Large intestine (tissue), 3 donors: ENCODE measurements around the gene PSMB10. TPM values are rescaled to one million over a fixed set of nuclear protein-coding genes. Genes with fewer than 3 reads are reported as not detected.

Experiments
- DNase-seq, 2 donors: peaks; one replicate each; pipeline versions ENCODE4 v3.0.0 to v3.0.0-alpha.2; 2013
- H3K27ac ChIP-seq: one replicate; pipeline ENCODE4 v1.5.1; 2013; ENCODE audit warnings: low read length
- H3K27me3 ChIP-seq: 2 replicates; pipeline ENCODE4 v1.6.1; 2013; ENCODE audit warnings: low read length; ENCODE audit not compliant: control insufficient read depth, insufficient read depth
- H3K36me3 ChIP-seq: 2 replicates; pipeline ENCODE4 v1.6.1; 2013; ENCODE audit warnings: low read length; ENCODE audit not compliant: control insufficient read depth, insufficient read depth
- H3K4me1 ChIP-seq: one replicate; pipeline ENCODE4 v1.6.1; 2013; ENCODE audit warnings: low read length; ENCODE audit not compliant: control insufficient read depth, insufficient read depth
- H3K4me3 ChIP-seq: one replicate; pipeline ENCODE4 v1.5.1; 2013; ENCODE audit warnings: low read length
- H3K9me3 ChIP-seq: one replicate; pipeline ENCODE4 v1.6.1; 2013; ENCODE audit warnings: mild to moderate bottlenecking, low read depth, low read length, moderate library complexity; ENCODE audit not compliant: control insufficient read depth
- WGBS: methylation state at CpG from one replicate; pipeline ENCODE4 v1.1.5; 2013; ENCODE audit warnings: low lambda C conversion rate; ENCODE audit not compliant: insufficient coverage; 5-methylcytosine and 5-hydroxymethylcytosine counted together
- polyA plus RNA-seq: library from polyadenylated mRNA; unstranded; fragments of 120-200 nt; gene quantifications from one replicate; pipeline ENCODE4 v1.2.1, GENCODE V29; 2013

Gene PSMB10
- polyA plus RNA-seq, 1 donor = 99.2 TPM

DNA sequence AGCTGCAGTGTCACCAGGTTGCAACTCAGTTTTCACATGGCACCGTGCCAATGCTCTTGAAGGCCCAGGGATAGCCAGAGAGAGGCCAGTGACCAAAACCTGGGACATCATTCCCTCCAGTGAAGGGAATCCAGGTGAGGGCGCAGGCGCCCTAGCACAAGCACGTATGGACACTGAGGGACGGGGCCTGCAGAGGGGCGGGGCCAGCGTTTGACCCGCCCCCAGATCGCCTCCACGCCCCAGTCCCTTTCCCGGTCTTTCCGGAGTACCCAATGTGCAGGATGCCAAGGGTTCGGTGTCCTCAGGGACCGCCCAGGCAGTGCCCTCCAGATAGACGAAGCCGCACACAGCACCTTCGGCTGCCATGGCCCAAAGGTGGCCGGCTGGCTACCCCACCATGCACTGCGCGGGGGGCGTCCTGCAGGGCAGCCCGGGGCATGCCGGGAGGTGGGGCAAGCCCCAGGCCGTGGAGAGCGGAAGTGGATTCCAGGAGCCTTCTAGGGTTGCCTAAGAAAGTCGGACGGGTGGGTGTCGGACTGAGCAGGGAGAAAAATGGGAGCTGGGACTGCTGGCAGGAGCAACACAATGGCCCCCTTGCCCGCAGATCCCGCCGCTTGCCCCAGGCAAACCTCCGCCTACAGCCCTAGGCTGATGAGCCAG is 27.1 kb upstream of the PSMB10 start:
- no peak overlapping the region for H3K27ac ChIP-seq
- H3K4me1 ChIP-seq = peaks cover 9% of the 10 kb centered on the region
- peak overlapping the region; percentile 37 for H3K4me3 ChIP-seq
- DNase-seq = peak; percentile 41 to 75
- WGBS = no CpG with 5 or more reads among the region's 32 CpGs
- H3K9me3 ChIP-seq = no peaks in the 10 kb centered on the region
- H3K36me3 ChIP-seq = peaks cover 40% of the 10 kb centered on the region
- no peaks in the 10 kb centered on the region for H3K27me3 ChIP-seq

DNA sequence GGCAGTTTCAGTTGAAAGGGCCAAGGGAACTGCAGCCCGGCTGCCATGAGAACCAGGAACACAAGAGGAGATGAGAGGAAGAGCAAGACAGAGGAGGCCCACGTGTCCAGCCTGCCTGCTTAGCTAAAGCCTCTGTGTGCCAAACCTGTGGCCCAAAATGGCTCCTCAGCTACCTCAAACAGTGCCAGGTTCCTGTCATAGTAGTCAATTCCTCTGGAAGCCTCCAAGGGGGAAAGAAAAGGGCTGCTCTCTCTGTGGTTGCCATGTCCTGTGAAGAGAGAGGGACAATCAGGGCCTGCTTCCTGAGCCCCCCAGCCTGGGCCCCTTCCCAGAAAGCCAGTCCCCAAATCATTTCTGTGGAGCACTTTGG is 26.6 kb upstream of the PSMB10 start:
- H3K4me1 ChIP-seq = peaks cover 9% of the 10 kb centered on the region
- no peak for DNase-seq
- H3K27me3 ChIP-seq = no peaks in the 10 kb centered on the region
- WGBS = no CpG with 5 or more reads among the region's 2 CpGs
- no peaks in the 10 kb centered on the region for H3K9me3 ChIP-seq
- H3K27ac ChIP-seq = no peak overlapping the region
- peak overlapping the region; percentile 37 for H3K4me3 ChIP-seq
- H3K36me3 ChIP-seq = peaks cover 45% of the 10 kb centered on the region

DNA sequence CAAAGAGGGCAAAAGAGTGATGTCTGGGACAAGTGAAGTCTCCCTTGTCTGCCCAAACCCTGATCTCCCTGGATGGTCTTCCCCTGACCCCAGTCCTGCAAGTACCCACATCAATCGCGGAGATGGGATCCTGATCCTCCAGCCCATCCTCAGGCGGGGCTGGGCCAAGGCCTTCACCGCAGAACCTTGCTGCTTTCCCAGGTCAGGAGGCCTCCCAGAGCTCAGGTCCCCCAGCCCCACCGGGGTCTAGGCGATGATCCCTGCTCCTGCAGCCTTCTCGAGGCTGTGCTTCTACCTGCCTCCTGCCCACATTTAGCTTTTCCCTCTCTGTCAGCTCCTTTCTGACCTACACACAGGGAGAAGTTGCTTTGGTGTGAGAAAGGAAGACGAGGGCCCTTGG is 25.5 kb upstream of the PSMB10 start:
- Histone ChIP-seq H3K27ac (no peak overlapping the region), H3K4me1 (peaks cover 9% of the 10 kb centered on the region), H3K36me3 (peaks cover 55% of the 10 kb centered on the region), H3K27me3 (no peaks in the 10 kb centered on the region), H3K4me3 (no peak overlapping the region), H3K9me3 (no peaks in the 10 kb centered on the region)
- WGBS = no CpG with 5 or more reads among the region's 8 CpGs
- no peak for DNase-seq

DNA sequence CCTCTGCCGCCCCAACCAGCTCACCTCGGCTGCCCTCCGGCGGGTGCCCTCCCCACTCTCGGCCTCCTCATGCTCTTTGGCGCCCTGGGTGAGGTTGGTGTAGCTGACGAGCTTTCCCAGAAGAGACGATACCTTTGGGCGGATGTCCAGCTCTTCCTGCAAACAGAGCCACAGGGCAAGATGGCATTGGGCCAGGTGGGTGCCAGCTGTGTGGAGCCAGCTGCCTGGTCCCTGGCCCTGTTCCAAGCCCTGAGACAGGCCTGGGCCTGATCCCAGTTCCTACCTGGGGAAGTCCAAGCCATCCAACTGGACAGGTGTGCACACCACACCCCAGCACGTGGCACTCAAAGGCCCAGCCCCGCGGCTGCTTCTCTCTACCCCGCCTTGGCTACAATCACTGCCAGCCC is 24.9 kb upstream of the PSMB10 start:
- no CpG with 5 or more reads among the region's 13 CpGs for WGBS
- no peak overlapping the region for H3K4me3 ChIP-seq
- H3K27ac ChIP-seq = no peak overlapping the region
- peaks cover 4% of the 10 kb centered on the region for H3K4me1 ChIP-seq
- H3K36me3 ChIP-seq = peaks cover 55% of the 10 kb centered on the region
- H3K9me3 ChIP-seq = no peaks in the 10 kb centered on the region
- DNase-seq = no peak
- H3K27me3 ChIP-seq = no peaks in the 10 kb centered on the region

GRCh38 chr16:67959536-67960329 is 23.1 kb upstream of the PSMB10 start:
- DNase-seq = no peak
- H3K4me1 ChIP-seq = peaks cover 3% of the 10 kb centered on the region
- H3K36me3 ChIP-seq = peaks cover 58% of the 10 kb centered on the region

GRCh38 chr16:67957622-67958021 is 21.0 kb upstream of the PSMB10 start:
- Histone ChIP-seq H3K4me1 (no peaks in the 10 kb centered on the region), H3K27me3 (no peaks in the 10 kb centered on the region), H3K36me3 (peaks cover 65% of the 10 kb centered on the region), H3K27ac (no peak overlapping the region), H3K4me3 (no peak overlapping the region), H3K9me3 (no peaks in the 10 kb centered on the region)
- no peak for DNase-seq
- no CpG with 5 or more reads among the region's 9 CpGs for WGBS

More at GRCh38 chr16:67959536-67960329, 23.1 kb upstream of the PSMB10 start:
- Histone ChIP-seq H3K4me3 (no peak overlapping the region), H3K27me3 (no peaks in the 10 kb centered on the region), H3K27ac (no peak overlapping the region), H3K9me3 (no peaks in the 10 kb centered on the region)
- no CpG with 5 or more reads among the region's 11 CpGs for WGBS

DNA sequence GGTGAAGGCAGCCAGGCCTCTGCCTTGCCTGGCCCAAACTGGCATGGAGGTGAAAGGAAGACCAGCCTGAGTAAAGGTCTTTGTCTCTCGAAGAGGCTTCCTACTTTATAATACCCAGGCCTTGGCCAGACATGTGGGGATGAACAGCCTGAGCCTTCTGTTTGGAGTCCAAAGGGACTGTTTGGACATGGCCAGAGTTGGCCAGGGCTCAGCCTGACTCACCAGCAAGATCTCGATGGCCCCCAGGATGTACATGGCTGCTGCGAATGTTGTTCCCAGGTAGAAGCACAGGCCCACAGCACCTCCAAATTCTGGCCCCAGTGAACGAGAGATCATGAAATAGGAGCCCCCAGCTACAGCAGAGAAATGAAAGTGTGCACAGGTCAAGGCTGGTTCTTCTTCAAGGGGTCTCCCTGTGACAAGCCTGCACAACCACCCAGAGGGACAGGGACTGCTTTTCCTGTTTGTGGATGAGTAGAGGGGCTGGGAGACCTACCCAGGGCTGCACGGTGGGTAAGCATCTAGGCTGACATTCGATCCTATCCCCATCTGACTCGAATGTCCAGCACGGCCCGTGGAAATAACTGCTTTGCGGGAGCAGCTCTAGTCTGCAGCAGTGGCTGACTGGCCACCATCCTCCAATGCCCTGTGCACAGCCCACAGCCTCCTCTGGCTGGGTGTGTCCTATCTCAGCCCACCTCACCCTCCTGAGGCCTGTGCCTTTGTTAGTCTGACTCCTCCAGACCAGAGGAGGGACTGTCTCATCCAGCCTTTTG is 18.0 kb upstream of the PSMB10 start:
- H3K4me3 ChIP-seq = no peak overlapping the region
- no peak overlapping the region for H3K27ac ChIP-seq
- H3K27me3 ChIP-seq = no peaks in the 10 kb centered on the region
- no peaks in the 10 kb centered on the region for H3K9me3 ChIP-seq
- no peak for DNase-seq
- H3K36me3 ChIP-seq = peaks cover 60% of the 10 kb centered on the region
- no peaks in the 10 kb centered on the region for H3K4me1 ChIP-seq
- no CpG with 5 or more reads among the region's 10 CpGs for WGBS

GRCh38 chr16:67953641-67954375 is 17.2 kb upstream of the PSMB10 start:
- Histone ChIP-seq H3K9me3 (no peaks in the 10 kb centered on the region), H3K4me1 (no peaks in the 10 kb centered on the region), H3K36me3 (peaks cover 57% of the 10 kb centered on the region), H3K27ac (no peak overlapping the region), H3K27me3 (no peaks in the 10 kb centered on the region), H3K4me3 (no peak overlapping the region)
- 80% methylated on average over 1 of the region's 8 CpGs for WGBS
- no peak for DNase-seq

- no peak overlapping the region for H3K27ac ChIP-seq
- peaks cover 10% of the 10 kb centered on the region for H3K9me3 ChIP-seq
- no CpG with 5 or more reads among the region's 12 CpGs for WGBS
- no peak overlapping the region for H3K4me3 ChIP-seq
- H3K4me1 ChIP-seq = no peaks in the 10 kb centered on the region
- H3K36me3 ChIP-seq = peaks cover 65% of the 10 kb centered on the region
- DNase-seq = no peak
- H3K27me3 ChIP-seq = no peaks in the 10 kb centered on the region
Observed at GRCh38 chr16:67951485-67951884, 14.8 kb upstream of the PSMB10 start.

GRCh38 chr16:67950335-67950843 is 13.7 kb upstream of the PSMB10 start:
- H3K36me3 ChIP-seq = peaks cover 74% of the 10 kb centered on the region
- no CpG with 5 or more reads among the region's 16 CpGs for WGBS
- H3K9me3 ChIP-seq = peaks cover 10% of the 10 kb centered on the region
- no peak overlapping the region for H3K4me3 ChIP-seq
- no peak for DNase-seq
- no peaks in the 10 kb centered on the region for H3K27me3 ChIP-seq
- H3K27ac ChIP-seq = no peak overlapping the region
- H3K4me1 ChIP-seq = no peaks in the 10 kb centered on the region
